Vagina (tissue), 2 donors: Measurements from ENCODE around the gene E2F8.

Experiments used
- CTCF ChIP-seq, 3 experiments: fragments of 450-650 bp in 2 of 3; fragments of 200-600 bp in 1 of 3; sonication (generic) in 1 of 3; IDR thresholded peaks; one replicate each; pipeline ENCODE4 v1.5.1; 2017 to 2019; ENCODE audit warnings: antibody characterized with exemption in 3 of 3, mild to moderate bottlenecking in 2 of 3, moderate library complexity in 2 of 3
- POLR2A ChIP-seq, 2 donors: fragments of 450-650 bp; IDR thresholded peaks; one replicate each; pipeline ENCODE4 v1.6.1; 2017; ENCODE audit warnings: antibody characterized with exemption in 2 of 2, mild to moderate bottlenecking in 2 of 2, moderate library complexity in 2 of 2
- POLR2AphosphoS5 ChIP-seq, 2 donors: sonication (generic); formaldehyde crosslinking; IDR thresholded peaks; one replicate each; pipeline ENCODE4 v1.9.0; 2017; ENCODE audit warnings: antibody characterized with exemption in 2 of 2, mild to moderate bottlenecking in 2 of 2, low read depth in 1 of 2; ENCODE audit not compliant: insufficient read depth in 1 of 2

- TF ChIP-seq CTCF (IDR thresholded peaks at IDR 0.05) (no peak), POLR2AphosphoS5 (IDR thresholded peaks at IDR 0.05; ENCODE audit: insufficient read depth in 1 of 2, low read depth in 1 of 2) (no peak), POLR2A (IDR thresholded peaks at IDR 0.05) (no peak)
These were observed 45.7 kb upstream of the E2F8 start for GRCh38 chr11:19286411-19286810.
